GM20431 (cell line): ENCODE results near the gene ARMC7.

Experiments used
- in situ Hi-C: fragments of 300-500 bp; cut with MseI, MboI; formaldehyde crosslinking; loops from one replicate; pipeline ENCODE4 v1.15.0; 2020; ENCODE audit warnings: low sequenced_read_pairs; ENCODE audit not compliant: unreplicated experiment

Gene ARMC7

DNA sequence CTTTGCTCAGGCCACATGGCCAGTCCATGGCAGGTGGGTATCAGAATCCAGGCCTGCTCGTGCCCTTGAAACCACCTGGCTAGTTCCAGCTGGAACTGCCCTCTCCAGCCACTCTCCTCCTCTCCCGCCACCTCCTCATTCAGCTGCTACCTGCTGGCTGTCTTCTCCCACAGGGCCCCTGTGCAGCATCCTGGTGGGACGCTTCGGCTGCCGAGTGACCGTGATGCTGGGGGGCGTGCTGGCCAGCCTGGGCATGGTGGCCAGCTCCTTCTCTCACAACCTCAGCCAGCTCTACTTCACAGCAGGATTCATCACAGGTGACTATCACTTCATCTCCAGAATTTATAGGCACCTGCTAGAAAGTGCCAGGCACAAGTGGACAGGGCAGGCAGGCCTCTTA, 11.9 kb upstream of the ARMC7 start:
- in situ Hi-C loops = no loop called here

DNA sequence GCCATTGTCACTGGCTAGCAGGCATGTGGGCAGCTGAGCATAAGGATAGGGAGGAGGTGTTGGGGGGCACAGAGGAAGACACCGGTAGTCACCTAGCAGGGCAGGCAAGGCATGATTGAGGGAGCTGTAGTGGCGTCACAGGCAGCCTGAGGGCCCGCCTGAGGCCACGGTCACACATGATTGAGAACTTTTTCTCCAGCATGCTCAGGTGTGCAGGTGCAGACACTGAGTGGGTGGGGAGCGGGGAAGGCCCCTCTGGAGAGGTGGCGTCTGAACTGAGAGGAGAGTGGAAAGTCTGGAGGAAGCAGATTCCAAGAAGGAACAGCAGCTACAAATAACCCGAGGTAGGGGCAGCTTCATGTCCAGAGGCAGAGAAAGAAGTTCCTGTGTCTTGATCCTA, 10.9 kb upstream of the ARMC7 start:
- in situ Hi-C loops = no loop called here

DNA sequence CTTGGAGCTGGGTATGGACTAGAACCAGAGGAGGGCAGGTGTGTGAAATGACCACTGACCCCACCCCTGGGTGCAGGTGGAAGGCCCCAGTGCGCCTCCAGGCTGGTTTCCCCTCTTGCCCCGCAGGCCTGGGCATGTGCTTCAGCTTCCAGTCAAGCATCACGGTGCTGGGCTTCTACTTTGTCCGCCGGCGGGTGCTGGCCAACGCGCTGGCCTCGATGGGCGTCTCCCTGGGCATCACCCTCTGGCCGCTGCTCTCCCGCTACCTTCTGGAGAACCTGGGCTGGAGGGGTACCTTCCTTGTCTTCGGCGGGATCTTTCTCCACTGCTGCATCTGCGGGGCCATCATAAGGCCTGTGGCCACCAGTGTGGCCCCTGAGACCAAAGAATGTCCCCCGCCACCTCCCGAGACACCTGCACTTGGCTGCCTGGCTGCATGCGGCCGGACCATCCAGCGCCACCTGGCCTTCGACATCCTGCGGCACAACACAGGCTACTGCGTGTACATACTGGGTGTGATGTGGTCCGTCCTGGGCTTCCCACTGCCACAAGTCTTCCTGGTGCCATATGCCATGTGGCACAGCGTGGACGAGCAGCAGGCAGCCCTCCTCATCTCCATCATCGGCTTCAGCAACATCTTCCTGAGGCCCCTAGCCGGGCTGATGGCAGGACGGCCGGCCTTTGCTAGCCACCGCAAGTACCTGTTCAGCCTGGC, 9.7 kb upstream of the ARMC7 start:
- in situ Hi-C loops = no loop called here

DNA sequence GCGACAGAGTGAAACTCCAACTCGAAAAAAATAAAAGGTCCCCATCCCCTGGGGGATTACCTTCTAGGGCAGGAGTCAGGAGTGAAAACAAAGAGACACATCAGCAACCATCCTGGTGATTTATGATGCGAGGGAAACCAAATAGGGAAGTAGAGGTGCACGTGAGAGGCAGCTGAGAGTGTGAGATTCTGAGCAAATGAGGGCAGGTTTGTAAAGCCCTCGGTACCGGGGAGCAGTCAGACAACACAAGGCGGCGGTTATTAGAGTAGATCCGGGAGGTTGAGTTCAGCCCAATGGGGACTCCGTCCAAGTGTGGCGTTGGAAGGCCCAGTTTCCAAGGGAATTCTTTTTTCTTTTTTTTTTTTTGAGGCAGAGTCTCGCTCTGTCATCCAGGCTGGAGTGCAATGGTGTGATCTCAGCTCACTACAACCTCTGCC, 7.4 kb upstream of the ARMC7 start:
- in situ Hi-C loops = no loop called here

DNA sequence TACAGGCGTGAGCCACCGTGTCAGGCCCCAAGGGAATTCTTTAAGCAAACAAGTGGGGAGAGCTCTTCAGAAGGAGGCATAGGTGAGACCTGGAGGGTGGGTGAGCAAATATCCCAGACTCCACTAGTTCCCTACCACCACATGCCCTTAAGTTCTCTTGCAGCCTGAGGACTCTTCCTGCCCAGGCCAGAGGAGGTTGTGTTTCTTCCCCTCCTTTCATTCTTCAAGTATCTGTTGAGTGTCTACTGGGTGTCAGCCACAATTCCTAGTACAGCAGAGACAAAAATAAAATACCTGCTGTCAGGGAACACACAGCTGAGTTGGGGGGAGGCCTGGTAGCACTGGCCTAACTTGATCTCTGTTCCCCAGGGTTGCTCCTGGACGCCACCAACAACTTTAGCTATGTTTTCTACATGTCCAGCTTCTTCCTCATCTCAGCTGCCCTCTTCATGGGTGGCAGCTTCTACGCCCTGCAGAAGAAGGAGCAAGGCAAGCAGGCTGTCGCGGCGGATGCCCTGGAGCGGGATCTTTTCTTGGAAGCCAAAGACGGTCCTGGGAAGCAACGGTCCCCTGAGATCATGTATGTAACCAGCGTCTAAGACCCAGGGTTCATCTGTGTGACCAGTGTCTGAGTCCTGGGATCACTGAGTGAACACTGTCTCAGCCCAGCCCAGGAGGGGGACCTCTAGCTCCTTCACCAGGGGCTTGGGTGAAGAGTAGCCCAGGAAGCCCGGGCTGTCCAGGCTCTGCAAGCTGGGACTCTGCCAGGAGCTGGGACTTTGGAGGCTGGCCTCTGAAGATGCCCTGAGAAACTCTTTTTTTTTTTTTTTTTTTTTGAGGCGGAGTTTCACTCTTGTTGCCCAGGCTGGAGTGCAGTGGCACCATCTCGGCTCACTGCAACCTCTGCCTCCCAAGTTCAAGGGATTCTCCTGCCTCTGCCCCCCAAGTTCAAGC, 5.9 kb upstream of the ARMC7 start:
- in situ Hi-C loops = no loop called here

DNA sequence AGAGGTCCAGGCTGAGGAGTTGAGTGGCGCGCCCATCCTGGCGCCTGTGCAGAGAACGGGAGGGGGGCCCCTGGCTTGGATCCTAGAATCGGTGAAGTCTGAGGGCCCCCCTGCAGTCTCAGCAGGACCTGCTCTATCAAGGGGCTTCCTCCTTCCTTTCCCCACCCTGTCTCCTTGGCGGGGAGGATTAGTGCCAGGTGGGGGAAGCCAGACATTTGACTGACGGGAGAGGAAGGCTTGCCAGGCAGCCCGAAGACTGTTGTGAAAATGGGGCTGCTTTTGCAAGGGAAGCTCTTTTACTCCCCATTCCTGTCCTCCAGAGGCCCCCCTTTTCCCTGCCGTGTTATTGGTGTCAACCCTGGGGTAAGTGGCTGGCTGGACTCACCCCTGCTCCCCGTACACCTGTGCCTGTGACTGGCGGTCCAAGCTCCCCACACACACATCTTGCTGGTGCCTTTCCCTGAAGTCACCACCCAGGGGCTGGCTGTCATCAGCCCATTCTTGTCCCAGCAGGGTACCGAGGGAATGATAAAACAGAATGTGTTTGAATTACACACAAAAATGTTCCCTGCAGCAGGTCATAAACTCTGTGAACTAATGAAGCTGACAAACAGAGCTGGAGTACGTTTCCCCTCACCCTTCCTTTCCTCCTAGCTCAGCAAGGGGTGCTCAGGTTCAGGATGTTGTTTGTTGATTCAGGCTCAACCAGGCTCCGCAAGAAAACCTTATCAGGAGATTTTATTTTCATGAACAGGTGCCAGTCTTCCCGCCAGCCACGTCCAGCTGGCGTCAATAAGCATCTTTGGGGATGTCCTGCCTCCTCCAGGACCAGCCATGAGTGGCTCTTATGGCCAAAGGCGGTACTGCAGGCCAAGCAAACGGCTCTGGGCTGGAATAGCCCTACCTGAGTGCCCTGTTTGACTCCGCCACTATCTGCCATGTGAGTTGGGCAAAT, 4.4 kb upstream of the ARMC7 start:
- in situ Hi-C loops = no loop called here

DNA sequence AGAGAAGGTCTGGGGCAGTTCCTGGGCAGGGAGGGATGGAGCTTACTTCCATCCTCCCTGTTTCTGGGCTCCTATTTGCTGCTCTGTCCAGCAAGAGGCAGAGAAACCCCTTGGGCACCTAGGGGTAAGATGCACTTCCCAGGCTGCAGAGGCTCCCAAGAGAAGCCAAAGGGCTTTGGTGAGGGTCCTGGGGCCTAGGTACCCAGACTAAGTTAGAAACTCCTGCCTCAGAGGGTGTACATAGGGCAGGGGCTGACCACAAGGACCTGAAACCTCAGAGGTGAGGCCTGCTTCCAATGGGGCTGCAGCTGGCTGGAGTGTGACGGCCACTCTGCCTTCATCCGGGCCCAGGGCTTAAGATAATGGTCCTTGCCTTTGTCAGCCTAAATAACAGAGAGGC, 1.6 kb upstream of the ARMC7 start:
- in situ Hi-C loops = no loop called here

DNA sequence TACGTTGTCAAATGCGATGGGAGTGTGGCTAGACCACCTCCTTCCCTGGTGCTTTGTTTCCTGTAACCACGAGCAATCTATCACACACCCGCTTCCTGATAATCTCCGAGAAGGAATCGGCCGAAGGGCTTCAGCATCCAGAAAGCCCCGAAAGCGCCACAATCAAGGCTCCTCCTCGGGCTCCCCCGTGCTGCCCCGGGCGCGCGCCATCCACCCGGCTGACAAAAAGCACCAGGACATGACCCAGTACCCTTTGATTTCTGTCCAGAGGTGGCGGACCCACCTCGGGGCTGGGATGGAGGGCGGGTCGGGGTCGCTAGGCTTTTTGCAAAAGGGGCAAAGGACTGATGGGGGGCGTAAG, 743 bp upstream of the ARMC7 start:
- in situ Hi-C loops = no loop called here

DNA sequence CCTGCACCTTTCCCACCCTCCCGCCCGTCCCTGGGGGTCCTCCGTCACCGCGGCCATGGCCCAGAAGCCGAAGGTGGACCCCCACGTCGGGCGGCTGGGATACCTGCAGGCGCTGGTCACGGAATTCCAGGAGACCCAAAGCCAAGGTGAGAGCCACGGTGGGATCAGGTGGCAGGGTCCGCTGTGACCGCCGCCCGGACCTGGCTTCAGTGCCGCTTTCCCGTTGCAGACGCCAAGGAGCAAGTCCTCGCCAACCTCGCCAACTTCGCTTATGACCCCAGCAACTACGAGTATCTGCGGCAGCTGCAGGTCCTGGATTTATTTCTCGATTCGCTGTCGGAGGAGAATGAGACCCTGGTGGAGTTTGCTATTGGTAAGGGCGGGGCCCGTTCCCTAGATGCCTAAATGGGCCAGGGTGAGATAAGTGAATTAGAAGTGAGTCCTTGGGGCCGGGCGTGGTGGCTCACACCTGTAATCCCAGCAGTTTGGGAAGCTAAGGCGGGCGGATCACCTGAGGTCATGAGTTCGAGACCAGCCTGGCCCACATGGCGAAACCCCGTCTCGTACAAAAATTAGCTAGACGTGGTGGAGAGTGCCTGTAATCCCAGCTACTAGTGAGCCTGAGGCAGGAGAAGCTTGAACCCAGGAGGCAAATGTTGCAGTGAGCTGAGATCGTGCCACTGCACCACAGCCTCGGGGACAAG, 617 bp downstream of the ARMC7 start:
- in situ Hi-C loops = no loop called here

DNA sequence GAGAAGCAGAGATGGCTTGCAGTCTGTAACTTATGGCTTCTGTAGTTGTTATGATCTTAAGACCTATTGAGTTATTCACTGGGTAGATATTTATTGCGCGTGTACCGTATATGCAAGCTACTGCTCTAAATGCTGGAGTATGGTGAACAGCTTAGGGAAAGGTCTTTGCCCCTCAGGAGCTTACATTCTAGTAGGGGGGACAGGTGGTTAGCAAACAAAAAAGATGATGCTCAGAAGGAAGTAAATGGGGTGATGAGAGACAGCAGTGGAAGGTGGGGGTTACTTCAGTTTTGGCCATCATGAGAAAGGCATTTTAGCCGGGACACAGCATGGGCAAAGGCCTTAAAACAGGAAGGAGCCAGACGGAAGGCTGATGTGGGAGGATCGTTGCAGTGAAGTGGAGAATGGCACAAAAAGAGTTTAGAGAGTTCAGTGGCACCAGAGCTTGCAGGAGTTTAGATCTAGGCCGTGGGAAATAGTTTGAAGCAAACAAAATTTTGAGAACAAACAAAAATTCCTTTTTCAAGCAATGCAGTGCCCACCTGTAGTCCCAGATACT, 2.1 kb downstream of the ARMC7 start:
- in situ Hi-C loops = no loop called here

DNA sequence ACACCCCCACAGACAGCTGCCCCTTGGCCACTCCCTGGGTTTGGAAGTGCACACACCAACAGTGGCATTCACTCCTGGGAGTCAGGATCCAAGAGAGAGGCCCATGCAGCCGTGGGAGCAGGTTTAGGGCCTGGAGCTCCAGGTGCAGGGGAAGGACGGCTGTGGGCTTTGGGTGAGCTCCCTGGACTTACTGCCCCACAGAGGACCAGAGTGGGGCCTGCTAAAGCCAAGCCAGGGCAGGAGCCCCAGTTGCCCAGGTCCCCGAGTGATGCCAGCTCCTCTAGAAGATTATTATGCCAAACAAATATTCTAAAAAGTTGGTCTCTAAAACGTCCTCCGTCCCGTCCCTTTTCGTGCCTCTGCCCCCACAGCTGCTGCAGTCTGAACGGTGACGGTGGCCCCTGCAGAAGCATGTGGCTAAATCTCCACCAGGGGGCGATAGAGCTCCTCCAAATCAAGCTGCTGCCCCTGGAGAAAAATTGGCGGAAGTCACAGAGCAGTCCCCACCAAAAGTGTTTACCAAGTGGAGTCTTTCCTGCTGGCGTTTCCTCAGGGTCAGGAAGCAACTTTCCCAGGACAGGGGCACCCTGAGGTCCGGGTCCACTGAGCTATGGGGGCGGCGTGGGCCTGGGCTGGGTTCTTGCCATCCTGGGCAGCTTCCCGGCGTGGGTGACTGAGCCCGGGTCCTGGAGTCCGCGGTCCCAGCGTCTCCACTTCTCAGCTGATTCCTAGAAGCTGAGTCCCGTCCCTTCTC, 4.2 kb downstream of the ARMC7 start:
- in situ Hi-C loops = no loop called here

DNA sequence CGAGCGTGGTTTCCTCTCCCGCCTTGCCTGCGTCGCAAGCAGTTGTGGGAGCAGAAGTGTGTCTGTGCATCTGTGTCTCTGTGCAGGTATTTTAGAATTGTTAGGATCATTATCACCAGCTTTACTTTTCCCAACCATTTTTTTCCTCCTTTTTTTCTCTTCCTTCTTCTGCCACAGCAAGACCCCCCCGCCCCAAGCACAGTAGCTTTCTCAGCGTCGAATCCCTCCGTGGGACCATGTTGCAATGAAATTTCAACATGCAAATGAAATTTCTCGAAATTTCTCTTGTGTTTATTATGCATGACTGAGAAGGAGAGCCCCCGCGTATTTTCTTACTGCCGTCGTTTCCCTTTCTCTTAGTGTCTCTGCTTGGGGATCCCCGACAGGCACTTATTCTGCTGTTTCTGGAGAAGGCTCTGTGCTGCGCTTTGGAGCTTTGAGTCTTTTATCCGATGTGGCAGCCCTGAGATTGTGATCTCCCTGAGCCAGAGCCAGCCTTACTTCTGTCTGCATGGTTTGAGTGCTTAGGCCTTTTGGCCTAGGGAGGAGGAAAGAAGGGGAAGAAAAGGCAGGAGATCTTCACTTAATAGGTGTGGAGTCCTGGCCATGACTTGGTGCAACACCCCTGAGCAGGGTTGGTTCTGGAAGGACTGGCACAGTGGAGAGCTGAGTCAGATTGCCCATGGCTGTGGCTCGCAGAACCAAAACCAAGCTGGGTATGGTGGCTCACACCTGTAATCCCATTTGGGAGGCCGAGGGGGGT, 5.0 kb downstream of the ARMC7 start:
- in situ Hi-C loops = no loop called here

DNA sequence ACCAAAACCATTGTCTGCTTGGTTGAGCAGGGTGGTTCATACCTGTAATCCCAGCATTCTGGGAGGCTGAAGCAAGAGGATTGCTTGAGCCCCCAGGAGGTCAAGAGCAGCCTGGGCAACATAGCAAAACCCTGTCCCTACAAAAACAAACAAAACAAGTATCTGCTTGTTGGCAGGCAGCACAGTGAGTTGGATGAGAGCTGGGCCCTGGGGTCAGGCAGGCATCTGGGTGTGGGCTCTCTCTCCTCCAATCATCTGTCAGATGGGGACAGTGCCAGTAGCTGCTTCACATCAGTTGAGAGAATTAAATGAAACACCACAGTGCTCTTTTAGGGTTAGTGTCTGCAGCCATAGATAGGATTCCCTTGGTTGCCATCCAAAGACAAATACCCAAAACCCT, 5.8 kb downstream of the ARMC7 start:
- in situ Hi-C loops = no loop called here

DNA sequence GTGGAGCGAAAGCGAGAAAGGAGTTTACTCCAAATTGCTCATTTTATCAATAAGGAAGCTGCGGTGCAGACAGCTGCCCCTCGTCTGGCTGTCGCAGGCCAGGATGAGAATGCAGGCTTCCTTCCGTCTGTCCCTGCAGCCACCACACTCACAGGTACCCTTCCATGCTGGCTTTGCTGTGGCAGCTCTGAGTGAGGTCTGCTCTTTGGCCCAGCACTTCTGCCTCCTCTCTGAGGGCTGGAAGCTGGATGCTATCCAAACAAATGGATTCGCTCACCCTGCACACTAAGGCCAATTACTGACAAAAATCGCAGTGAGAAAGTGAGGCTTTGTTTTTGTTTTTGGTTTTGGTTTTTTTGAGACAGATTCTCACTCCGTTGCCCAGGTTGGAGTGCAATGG, 7.0 kb downstream of the ARMC7 start:
- in situ Hi-C loops = no loop called here

DNA sequence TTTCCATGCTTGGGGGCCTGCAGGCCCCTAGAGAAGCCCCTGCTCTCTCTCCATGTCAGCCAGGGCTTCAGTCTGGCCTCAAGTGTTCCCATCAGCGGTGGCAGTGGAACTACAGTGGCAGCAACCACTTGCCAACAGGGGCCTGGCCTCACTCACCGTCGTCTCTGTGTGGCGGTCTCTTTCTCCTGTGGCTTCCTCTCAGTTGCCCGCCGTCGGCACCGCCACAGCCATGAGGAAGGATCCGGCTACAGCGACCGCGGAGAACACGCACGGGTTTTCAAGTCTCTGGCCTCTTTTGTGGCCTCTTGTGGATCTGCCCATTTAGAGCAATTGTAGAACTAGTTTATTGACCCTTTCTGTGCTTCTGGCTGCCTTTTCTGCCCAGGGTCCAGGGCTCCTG, 8.5 kb downstream of the ARMC7 start:
- in situ Hi-C loops = no loop called here

DNA sequence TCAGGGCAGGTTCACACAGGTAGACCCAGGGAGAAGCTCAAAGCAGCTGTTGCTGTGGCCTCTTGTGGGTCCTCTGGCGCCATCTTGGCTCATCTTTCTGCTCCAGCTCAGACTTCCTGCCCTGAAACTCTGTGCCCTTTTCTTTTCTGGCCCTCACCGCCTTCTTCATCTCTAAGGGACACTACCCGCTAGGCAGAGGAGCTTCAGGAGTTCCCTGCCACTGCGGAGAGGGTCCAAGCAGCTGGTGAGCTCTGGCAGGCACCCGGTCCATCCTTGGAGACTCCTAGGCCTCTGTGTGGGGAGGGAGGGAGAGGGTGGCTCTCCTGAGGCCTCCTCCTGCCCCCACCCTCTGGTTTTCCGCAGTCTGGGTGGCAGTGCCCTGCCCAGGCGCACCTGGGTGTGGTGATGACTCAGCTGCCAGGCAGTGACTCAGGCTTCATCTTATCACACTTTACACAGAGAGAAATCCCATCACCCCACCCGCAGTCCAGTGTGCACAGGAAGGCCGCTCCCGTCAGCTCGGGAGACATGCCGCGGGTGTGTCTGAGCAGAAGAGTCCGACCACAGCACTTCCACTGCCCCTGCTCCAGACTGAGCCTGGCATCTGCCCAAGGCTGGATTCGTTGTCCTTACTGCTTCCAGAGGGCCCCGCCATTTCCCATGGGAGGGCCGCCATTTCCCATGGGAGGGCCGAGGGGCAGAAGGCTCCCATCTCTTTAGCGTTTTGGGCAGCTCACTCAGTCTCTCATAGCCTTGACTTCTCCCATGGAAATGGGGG, 14.5 kb downstream of the ARMC7 start:
- in situ Hi-C loops = no loop called here

DNA sequence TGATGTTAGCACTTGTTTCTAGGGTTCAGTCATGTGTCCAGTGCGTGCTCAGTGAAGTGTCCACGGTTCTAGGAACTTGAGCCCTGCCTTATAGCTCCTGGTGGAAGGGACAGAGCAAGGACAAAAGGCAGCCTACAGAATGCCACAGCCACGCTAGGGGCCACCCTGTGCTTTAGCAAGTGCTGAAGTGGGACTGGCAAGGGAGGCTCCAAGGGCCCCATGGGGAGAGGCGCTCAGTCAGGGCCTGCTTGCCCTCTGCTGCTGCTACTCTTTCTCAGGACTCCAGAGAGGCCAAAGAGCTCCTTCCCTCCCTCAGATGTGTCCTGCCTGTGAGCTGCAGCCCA, 15.0 kb downstream of the ARMC7 start:
- in situ Hi-C loops = no loop called here
